ENCODE measurements around the gene PAPSS2. TPM values are rescaled to one million over a fixed set of nuclear protein-coding genes. Genes with fewer than 3 reads are reported as not detected.
"Not testable (repeated sequence)": the region's sequence is repeated elsewhere in the genome, so short reads cannot be mapped to it uniquely, and the experiment has no call there.

PAPSS2 gene
- polyA plus RNA-seq, 3 donors from 2014 or later, result 0.11 to 0.14 TPM; not detected in 1

DNA sequence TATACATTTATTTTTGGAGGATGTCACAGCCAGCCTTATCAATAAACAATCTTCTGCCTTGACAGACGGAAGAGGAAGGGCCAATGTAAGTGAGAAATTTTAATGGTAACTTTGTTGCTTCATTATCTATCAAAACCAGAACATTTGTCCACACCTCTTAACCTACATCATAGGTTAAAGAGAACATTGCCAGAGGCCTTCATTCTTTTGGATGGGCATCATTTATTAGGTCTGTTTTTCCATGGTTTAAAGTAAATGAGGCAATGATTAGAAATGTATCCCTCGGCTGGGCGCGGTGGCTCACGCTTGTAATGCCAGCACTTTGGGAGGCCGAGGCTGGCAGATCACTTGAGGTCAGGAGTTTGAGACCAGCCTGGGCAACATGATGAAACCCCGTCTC, 29.5 kb upstream of the PAPSS2 start:
- no peak overlapping the region for H3K4me3 Mint-ChIP-seq
- H3K27ac Mint-ChIP-seq, result no peak overlapping the region
- no peaks in the 10 kb centered on the region for H3K9me3 Mint-ChIP-seq
- no peaks in the 10 kb centered on the region for H3K36me3 Mint-ChIP-seq
- DNase-seq, result no peak
- no peaks in the 10 kb centered on the region for H3K4me1 Mint-ChIP-seq
- H3K27me3 Mint-ChIP-seq (ENCODE audit: low read depth in 3 of 3), result peaks cover 0 to 2% (median 0%) of the 10 kb centered on the region in 3 donors

- no peaks in the 10 kb centered on the region for H3K9me3 Mint-ChIP-seq
- H3K4me3 Mint-ChIP-seq, result no peak overlapping the region
- H3K4me1 Mint-ChIP-seq, result peaks cover 0 to 3% of the 10 kb centered on the region in 2 donors
- H3K36me3 Mint-ChIP-seq, result no peaks in the 10 kb centered on the region
- DNase-seq, result no peak
- peaks cover 0 to 2% (median 0%) of the 10 kb centered on the region in 3 donors for H3K27me3 Mint-ChIP-seq (ENCODE audit: low read depth in 3 of 3)
- no peak overlapping the region for H3K27ac Mint-ChIP-seq
Observed at GRCh38 chr10:87632454-87632853, 27.2 kb upstream of the PAPSS2 start.

DNA sequence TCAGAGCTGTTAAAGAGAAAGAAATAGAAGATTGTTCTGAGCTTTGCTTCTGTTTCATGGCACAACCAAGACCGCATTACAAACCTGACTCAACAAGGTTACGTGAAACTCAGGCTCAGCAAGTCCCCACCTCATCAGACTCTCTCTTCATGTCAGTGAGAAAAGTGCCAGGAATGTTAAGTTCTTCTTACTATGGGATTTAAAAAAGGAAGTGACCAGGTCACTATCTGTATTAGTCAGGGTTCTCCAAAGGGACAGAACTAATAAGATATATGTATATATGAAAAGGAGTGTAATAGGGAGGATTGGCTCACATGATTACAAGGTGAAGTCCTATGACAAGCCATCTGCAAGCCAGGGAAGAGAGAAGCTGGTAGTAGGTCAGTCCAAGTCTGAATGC, 25.4 kb upstream of the PAPSS2 start:
- Mint-ChIP-seq H3K9me3 (no peaks in the 10 kb centered on the region), H3K36me3 (no peaks in the 10 kb centered on the region), H3K27me3 (ENCODE audit: low read depth in 3 of 3) (peaks cover 0 to 2% (median 0%) of the 10 kb centered on the region in 3 donors), H3K4me3 (no peak overlapping the region), H3K4me1 (peaks cover 0 to 3% of the 10 kb centered on the region in 2 donors), H3K27ac (no peak overlapping the region)
- DNase-seq, result no peak

DNA sequence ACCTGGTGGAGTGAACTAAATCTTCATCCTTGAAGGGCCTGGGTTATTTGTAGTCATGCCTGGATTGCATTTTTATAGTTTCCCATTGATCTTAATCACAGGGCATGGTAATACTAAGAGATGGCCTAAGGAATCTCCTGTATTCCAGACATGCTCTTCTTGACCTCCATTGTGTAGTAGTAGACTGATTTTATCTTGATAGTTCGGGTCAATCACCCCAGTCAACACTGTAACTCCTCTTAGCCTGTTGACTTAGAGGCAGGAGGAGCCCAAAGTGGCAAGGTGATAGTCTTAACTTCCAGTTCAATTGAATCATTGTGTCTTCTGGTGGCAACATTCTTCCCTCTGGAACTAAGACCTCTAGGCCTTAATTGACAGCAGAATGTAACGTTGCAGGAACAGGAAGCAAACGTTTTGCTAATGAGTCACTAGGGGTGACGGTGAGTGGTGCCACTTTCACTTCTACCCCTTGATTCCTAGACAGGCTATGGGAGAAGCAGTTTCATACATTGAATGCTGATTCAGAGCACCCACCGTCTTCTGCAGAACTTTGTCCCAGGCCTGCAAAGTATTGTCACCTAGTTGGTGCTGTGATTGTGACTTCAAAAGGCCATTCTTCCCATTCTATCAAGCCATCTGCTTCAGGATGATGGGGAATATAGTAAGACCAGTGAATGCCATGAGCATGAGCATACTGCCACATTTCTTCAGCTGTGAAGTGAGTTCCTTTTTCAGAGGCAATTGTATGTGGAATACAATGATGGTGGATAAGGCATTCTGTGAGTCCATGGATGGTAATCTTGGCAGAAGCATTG, 24.0 kb upstream of the PAPSS2 start:
- DNase-seq, result no peak
- Mint-ChIP-seq H3K27me3 (ENCODE audit: low read depth in 3 of 3) (no peaks in the 10 kb centered on the region), H3K9me3 (no peaks in the 10 kb centered on the region), H3K36me3 (no peaks in the 10 kb centered on the region), H3K4me1 (peaks cover 0 to 3% of the 10 kb centered on the region in 2 donors), H3K4me3 (no peak overlapping the region), H3K27ac (no peak overlapping the region)

GRCh38 chr10:87636313-87636915, 23.3 kb upstream of the PAPSS2 start:
- Mint-ChIP-seq H3K36me3 (no peaks in the 10 kb centered on the region), H3K27me3 (ENCODE audit: low read depth in 3 of 3) (no peaks in the 10 kb centered on the region), H3K9me3 (no peaks in the 10 kb centered on the region), H3K4me1 (peaks cover 0 to 3% of the 10 kb centered on the region in 2 donors), H3K27ac (no peak overlapping the region), H3K4me3 (no peak overlapping the region)
- DNase-seq, result no peak

DNA sequence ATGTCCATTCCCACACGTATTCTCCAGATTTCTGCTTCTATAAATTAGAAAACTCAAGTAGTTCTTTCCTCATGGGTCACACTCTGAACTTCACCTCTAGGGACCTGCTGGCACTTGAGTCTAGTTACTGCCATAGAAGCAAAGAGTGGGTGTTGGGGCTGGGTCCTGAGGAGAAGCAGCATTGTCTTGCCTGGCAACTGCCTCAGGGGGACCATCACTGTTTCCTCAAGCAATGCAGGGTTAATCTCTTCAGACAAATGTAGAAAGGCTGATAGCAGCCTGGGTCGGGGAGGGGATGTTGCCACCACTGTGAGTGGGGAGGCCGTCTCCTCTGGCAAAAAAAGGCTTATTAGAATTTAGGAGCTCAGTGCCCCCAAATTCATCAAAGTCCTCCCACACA, 20.2 kb upstream of the PAPSS2 start:
- Mint-ChIP-seq H3K4me1 (peaks cover 0 to 3% of the 10 kb centered on the region in 2 donors), H3K27me3 (ENCODE audit: low read depth in 3 of 3) (no peaks in the 10 kb centered on the region), H3K9me3 (no peaks in the 10 kb centered on the region), H3K36me3 (no peaks in the 10 kb centered on the region), H3K4me3 (no peak overlapping the region), H3K27ac (no peak overlapping the region)
- DNase-seq, result no peak

DNA sequence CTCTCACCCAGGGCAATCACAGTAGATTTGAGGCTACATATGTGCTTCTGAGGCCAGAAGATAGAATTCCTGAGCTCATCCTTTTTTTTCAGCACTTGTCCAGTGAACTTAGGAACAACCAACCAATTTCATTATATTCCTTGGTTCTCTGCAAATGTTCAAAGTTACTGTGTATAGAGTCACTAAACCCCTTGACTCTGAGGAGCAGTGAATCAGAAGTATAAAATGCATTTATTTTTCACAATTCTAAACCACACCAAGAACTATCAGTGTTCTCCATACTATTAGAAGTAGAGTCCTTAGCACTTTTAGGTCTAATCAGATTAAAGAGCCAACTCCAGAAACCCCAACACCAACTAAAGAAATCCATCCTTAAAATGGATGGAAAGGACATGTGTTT, 19.6 kb upstream of the PAPSS2 start:
- Mint-ChIP-seq H3K4me1 (peaks cover 0 to 3% of the 10 kb centered on the region in 2 donors), H3K27ac (no peak overlapping the region), H3K9me3 (no peaks in the 10 kb centered on the region), H3K27me3 (ENCODE audit: low read depth in 3 of 3) (no peaks in the 10 kb centered on the region), H3K36me3 (no peaks in the 10 kb centered on the region), H3K4me3 (no peak overlapping the region)
- DNase-seq, result no peak

- peaks cover 0 to 2% (median 1%) of the 10 kb centered on the region in 3 donors for H3K27me3 Mint-ChIP-seq (ENCODE audit: low read depth in 3 of 3)
- H3K27ac Mint-ChIP-seq, result no peak overlapping the region
- H3K9me3 Mint-ChIP-seq, result no peaks in the 10 kb centered on the region
- H3K4me3 Mint-ChIP-seq, result no peak overlapping the region
- H3K36me3 Mint-ChIP-seq, result no peaks in the 10 kb centered on the region
- no peak for DNase-seq
- no peaks in the 10 kb centered on the region for H3K4me1 Mint-ChIP-seq
Observed at GRCh38 chr10:87642486-87642885, 17.2 kb upstream of the PAPSS2 start.

DNA sequence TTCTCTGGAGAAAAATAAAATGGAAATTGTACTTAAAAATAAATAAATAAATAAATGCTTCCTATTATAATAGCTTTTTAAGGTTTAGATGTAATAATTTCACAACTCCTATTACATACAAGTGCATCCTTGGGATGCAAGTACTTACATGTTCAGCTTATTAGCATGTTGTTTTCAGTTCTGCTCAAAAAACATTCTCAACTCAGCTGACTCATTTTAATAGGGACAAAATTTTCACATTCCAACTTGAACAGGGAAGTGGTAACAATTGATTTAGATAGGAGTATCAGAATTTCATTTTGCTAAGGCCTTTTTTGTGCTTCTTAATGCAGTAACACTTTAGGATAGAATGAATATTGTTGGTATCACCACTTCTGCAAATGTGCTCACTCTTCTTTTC, 16.7 kb upstream of the PAPSS2 start:
- no peak for DNase-seq
- Mint-ChIP-seq H3K27me3 (ENCODE audit: low read depth in 3 of 3) (peaks cover 0 to 2% (median 1%) of the 10 kb centered on the region in 3 donors), H3K9me3 (no peaks in the 10 kb centered on the region), H3K27ac (no peak overlapping the region), H3K4me3 (no peak overlapping the region), H3K36me3 (no peaks in the 10 kb centered on the region), H3K4me1 (no peaks in the 10 kb centered on the region)

- Mint-ChIP-seq H3K4me3 (no peak overlapping the region), H3K27me3 (ENCODE audit: low read depth in 3 of 3) (peaks cover 0 to 2% (median 1%) of the 10 kb centered on the region in 3 donors), H3K36me3 (no peaks in the 10 kb centered on the region), H3K27ac (no peak overlapping the region), H3K4me1 (no peaks in the 10 kb centered on the region), H3K9me3 (no peaks in the 10 kb centered on the region)
- DNase-seq, result no peak
Observed at GRCh38 chr10:87643920-87644319, 15.8 kb upstream of the PAPSS2 start.

- DNase-seq; H3K27me3 Mint-ChIP-seq (ENCODE audit: low read depth in 3 of 3); H3K36me3 Mint-ChIP-seq; H3K4me1 Mint-ChIP-seq; H3K9me3 Mint-ChIP-seq; H3K4me3 Mint-ChIP-seq; H3K27ac Mint-ChIP-seq: not testable (repeated sequence)
Observed at GRCh38 chr10:87644500-87644899, 15.2 kb upstream of the PAPSS2 start.

GRCh38 chr10:87646192-87646909, 13.3 kb upstream of the PAPSS2 start:
- Mint-ChIP-seq H3K4me1 (no peaks in the 10 kb centered on the region), H3K9me3 (no peaks in the 10 kb centered on the region), H3K27ac (no peak overlapping the region), H3K27me3 (ENCODE audit: low read depth in 3 of 3) (peaks cover 0 to 2% (median 1%) of the 10 kb centered on the region in 3 donors), H3K36me3 (no peaks in the 10 kb centered on the region), H3K4me3 (no peak overlapping the region)
- DNase-seq, result no peak

- no peak for DNase-seq
- H3K4me3 Mint-ChIP-seq, result no peak overlapping the region
- H3K4me1 Mint-ChIP-seq, result no peaks in the 10 kb centered on the region
- H3K27ac Mint-ChIP-seq, result no peak overlapping the region
- no peaks in the 10 kb centered on the region for H3K9me3 Mint-ChIP-seq
- H3K36me3 Mint-ChIP-seq, result no peaks in the 10 kb centered on the region
- H3K27me3 Mint-ChIP-seq (ENCODE audit: low read depth in 3 of 3), result peaks cover 1 to 5% (median 2%) of the 10 kb centered on the region in 3 donors
Observed at GRCh38 chr10:87646935-87647334, 12.7 kb upstream of the PAPSS2 start.
